Ishikawa (cell line): ENCODE data around the gene SUN1.

Experiments used
- EGR1 ChIP-seq: IDR thresholded peaks from 2 replicates; pipeline ENCODE4 v1.6.1; 2012
- EP300 ChIP-seq: IDR thresholded peaks from 2 replicates; pipeline ENCODE4 v1.6.1; 2012; ENCODE audit warnings: borderline replicate concordance
- RAD21 ChIP-seq: IDR thresholded peaks from 2 replicates; pipeline ENCODE4 v1.6.1; 2012; ENCODE audit warnings: low read depth
- TAF1 ChIP-seq: IDR thresholded peaks from 2 replicates; pipeline ENCODE4 v1.6.1; 2012; ENCODE audit warnings: low read depth, mild to moderate bottlenecking
- TEAD4 ChIP-seq: IDR thresholded peaks from 2 replicates; pipeline ENCODE4 v1.6.1; 2012

GRCh38 chr7:895451-896052 is 63.3 kb downstream of the SUN1 start:
- TF ChIP-seq EP300: no peak
- TF ChIP-seq TEAD4: no peak
- no peak for TF ChIP-seq TAF1
- no peak for TF ChIP-seq EGR1
- TF ChIP-seq RAD21: no peak
